Ecto neural progenitor cell (in vitro differentiated cells): ENCODE results near the gene HAGHL.

Experiments
- DNase-seq: peaks from one replicate; pipeline ENCODE4 v3.0.0-alpha.2; 2018; ENCODE audit warnings: low spot score

HAGHL gene, protein sequence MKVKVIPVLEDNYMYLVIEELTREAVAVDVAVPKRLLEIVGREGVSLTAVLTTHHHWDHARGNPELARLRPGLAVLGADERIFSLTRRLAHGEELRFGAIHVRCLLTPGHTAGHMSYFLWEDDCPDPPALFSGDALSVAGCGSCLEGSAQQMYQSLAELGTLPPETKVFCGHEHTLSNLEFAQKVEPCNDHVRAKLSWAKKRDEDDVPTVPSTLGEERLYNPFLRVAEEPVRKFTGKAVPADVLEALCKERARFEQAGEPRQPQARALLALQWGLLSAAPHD

DNA sequence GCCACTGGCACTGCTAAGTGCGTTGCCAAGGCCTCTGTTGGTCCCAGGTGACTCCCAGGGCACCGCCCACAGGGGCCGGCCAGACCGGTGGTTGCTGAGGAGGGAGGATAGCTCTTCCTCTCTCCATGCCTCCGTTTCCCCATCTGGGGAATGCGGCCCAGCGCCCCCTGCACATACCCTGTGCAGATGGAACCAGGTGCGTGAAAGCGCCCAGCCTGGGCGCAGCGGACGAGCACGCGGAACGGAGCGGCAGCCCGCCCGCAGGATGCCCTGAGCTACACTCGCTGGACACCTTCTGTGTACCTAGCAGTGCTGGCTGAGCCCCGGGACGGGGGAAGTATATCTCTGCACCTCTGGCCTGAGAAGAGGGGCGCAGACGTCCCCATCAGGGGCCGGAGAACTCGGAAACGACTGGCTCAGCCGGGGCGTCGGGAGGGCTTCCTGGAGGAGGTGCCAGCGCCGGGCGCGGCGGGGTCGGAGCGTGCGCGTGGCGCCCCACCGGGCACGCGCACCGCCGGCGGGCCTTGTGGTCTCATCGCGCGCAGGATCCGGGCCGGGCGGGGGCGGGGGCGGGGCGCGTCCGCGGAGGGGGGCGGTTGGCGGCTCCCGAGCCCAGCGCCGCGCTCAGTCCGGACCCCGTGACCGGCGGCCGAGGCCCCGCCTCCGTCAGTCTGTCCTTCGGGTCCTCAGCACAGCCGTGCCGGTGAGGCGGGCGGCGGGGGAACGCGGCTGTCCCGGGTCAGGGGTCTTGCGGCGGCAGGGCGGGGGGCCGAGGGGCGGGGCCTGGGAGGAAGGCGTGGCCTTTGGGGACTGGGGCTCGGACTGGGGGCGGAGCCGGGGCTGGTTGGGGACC is at the start of gene HAGHL, which contains the start of gene CCDC78:
Gene HAGHL (plus strand): TSS at position 669 of the 853 bp plus-strand sequence. CDS start 404 bp downstream, outside the sequence.
Gene CCDC78 (minus strand): TSS at position 6 of the 853 bp plus-strand sequence. CDS start 76 bp downstream, outside the sequence.
- DNase-seq, result peak; percentile 85

DNA sequence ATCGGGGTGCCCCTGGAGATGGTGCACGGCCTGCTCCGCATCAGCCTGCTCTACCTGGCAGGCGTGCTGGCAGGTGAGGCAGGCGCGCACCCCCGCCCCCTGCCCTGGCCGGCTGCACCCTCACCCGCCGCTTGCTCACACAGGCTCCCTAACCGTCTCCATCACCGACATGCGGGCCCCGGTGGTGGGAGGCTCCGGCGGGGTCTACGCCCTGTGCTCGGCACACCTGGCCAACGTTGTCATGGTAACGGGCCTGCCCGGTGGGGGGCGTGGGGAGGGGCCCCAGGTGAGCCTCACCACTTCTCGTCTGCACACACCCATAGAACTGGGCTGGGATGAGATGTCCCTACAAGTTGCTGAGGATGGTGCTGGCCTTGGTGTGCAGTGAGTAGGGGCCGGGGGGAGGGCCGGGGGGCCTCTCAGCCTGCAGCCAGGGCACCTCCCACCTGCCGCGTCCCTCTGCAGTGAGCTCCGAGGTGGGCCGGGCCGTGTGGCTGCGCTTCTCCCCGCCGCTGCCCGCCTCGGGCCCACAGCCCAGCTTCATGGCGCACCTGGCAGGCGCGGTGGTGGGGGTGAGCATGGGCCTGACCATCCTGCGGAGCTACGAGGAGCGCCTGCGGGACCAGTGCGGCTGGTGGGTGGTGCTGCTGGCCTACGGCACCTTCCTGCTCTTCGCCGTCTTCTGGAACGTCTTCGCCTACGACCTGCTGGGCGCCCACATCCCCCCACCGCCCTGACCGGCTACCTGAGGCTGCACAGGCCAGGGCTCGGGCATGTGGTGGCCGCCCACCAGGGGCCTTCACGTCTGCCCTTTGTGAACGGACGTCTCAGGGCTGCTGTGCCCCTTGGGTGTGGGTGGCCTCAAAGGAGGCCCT is 49.4 kb upstream of the HAGHL start:
- DNase-seq, result no peak

DNA sequence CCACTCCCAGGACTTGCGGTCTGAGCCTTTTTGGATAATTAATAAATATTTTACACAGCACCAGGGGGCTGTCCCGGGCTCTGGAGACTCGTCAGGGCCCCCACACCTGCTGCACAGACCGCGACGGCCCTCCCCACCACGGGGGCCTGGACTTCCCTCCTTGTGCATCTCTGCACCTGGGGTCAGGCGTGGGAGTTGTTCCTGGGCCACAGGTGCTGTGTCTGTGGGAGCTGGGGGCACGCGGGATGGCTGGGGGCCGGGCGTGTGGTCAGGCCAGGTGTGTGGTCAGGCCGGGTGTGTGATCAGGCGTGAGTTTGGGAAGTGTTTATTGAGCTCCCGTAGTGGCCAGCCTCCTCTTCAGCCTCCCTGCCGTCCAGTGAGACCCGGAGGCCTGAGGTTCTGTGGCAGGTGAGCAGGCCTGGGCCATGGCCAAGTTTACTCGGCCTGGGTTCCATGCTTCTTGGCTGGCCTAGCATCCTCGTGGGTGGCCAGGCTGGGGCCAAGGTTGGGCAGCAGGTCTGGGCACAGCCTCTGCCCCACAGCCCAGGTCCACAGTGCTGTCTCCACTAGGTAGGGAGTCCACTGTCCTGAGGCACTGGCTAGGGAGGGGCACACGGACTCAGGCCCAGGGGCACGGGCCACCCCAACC is 48.6 kb upstream of the HAGHL start:
- no peak for DNase-seq

DNA sequence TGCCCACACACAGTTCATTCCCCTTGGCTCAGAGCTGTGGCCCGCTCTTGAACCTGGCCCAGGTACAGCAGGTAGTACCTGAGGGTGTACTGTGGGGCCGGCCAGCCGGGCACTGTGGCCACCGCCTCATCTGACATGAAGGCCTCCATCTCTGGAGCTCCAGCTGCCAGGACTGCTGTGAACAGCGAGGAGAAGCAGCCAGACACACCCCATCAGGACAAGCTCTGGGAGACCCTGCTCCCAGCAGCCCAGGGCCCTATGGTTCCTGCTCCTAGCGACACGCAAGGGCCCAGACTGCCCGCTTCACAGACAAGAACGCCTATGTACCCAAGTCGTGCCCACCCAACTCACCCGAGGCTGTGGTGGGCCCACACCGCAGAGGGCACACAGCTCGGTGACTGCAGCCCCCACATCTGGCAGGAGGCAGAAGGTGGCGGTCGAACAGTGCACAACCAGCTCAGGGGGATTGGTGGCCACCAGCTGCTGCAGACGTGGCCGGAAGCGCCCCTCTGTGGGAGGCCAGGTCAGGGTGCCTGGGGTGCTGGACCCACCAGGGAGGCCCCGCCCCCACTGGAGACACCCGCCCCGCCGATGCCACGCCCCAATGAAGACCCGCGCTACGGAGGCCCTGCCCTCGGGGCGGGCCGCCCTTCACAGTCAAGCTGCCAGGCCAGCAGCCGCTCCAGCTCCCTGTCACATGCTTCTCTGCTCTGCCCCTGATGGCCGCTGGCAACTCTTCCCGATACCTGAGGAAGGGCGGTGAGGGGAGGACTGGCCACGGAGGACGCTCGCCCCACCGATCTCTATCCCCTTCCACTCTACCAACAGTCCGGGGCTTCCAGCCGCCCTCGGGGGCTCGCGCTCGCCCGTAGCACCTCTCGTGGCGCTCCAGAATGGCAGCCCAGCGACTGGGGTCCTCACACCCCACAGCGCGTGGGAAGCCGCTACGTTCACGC is 47.8 kb upstream of the HAGHL start:
- peak; percentile 85 for DNase-seq

DNA sequence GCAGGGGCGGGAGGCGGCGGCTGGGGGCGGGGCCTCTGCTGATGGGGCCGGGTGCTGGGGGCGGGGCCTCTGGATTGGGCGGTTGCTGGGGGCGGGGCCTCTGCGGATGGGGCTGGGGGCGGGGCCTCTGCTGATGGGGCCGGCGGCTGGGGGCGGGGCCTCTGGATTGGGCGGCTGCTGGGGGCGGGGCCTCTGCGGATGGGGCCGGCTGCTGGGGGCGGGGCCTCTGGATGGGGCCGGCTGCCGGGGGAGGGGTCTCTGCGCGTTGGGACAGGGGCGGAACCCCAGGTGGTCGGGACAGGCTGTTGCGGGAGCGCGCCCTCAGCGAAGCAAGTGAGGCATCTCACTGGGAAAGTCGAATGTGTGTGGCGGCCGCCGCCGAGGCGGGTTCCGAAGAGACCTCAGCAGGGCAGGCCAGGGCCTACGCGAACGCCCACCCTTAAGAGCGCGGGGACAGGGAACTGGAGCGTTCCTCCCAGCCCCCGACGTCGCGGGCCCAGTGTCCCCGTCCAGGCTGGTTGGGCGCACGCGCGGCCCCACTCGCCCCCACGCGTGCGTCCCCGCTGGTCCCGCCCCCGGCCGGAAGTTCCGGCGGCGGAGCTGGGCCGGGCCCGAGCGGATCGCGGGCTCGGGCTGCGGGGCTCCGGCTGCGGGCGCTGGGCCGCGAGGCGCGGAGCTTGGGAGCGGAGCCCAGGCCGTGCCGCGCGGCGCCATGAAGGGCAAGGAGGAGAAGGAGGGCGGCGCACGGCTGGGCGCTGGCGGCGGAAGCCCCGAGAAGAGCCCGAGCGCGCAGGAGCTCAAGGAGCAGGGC is 46.9 kb upstream of the HAGHL start, which contains the start of gene STUB1:
Gene STUB1 (plus strand): TSS at position 597 of the 811 bp plus-strand sequence. CDS start 116 bp downstream, at position 713.
- peak; percentile 98 for DNase-seq

DNA sequence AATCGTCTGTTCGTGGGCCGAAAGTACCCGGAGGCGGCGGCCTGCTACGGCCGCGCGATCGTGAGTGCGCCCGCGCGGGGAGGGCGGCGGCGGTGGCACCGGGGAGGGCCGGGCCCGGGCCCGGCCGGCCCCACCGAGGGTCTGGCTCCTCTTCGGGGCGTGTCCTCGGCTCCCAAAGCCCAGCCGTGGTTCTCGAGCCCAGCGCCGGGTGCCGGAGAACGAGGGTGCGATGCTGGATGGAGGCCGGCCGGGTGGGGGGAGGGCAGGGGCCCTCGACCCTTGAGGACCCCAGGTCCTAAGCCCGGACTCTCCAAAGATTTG is 46.3 kb upstream of the HAGHL start:
- DNase-seq, result no peak

DNA sequence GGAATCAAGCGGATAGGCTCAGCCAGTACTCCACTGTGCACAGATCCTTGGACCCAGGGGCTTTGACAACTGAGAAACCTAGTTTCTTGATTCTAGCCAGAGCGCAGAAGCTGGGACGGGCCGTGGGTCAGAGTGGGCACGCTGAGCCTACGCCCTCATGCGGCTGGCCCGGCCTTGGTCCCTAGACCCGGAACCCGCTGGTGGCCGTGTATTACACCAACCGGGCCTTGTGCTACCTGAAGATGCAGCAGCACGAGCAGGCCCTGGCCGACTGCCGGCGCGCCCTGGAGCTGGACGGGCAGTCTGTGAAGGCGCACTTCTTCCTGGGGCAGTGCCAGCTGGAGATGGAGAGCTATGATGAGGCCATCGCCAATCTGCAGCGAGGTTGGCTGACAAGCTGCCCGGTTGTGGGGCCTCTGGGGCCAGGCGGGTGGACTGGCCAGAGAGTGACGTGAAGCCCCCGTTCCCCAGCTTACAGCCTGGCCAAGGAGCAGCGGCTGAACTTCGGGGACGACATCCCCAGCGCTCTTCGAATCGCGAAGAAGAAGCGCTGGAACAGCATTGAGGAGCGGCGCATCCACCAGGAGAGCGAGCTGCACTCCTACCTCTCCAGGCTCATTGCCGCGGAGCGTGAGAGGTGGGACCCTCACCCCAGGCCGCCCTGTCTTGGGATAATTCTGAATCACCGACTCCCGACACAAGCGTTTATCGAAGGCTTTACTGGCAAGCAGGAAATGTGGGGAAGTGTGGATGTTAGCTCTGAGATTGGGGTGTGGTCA is 45.8 kb upstream of the HAGHL start:
- peak; percentile 68 for DNase-seq

DNA sequence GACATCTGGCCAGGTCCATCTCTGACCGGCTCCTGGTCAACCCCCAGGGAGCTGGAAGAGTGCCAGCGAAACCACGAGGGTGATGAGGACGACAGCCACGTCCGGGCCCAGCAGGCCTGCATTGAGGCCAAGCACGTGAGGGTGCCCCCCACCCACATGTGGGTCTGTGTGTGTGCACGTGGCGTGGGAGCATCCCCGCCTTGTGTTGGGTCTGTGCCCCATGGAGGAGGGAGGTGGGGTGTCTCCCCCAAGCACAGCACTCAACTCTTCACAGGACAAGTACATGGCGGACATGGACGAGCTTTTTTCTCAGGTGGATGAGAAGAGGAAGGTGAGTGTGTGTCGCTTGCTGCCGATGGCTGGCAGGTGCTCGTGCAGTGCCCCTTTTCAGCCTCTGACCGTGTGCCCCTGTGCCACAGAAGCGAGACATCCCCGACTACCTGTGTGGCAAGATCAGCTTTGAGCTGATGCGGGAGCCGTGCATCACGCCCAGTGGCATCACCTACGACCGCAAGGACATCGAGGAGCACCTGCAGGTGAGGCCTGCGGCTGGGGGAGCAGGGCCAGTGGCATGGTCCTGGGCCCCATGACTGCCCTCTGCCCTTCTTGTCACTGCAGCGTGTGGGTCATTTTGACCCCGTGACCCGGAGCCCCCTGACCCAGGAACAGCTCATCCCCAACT is 45.0 kb upstream of the HAGHL start:
- no peak for DNase-seq

DNA sequence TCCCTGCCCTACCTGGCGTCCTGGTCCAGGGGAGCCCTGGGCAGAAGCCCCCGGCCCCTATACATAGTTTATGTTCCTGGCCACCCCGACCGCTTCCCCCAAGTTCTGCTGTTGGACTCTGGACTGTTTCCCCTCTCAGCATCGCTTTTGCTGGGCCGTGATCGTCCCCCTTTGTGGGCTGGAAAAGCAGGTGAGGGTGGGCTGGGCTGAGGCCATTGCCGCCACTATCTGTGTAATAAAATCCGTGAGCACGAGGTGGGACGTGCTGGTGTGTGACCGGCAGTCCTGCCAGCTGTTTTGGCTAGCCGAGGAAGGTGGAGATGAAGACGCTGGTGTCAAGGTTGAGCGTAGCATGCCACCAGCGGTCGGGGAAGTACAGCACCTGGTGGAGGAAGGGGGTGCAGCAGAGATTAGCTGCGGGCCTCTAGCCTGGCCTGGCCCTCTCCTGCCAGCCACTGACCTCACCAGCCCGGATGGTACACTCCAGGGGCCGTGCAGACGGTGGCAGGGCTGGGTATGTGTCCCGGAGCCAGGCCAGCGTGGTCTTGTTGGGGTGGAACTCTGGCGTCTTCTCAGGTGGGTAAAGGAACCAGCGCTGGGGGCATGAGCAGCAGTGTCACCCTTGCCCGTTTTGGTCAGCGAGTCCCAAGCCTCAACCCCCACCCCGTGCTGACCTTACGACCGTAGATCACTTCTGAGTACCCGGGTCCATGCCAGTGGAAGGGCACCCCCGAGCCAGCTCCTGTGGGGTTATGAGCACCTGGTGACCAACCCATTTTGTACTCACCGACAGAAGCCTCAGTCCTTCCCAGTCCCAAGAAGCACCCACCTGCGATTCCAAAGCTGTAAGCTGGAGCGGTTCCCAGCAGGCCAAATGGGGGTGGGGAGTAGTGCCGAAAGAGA is 44.2 kb upstream of the HAGHL start:
- no peak for DNase-seq

DNA sequence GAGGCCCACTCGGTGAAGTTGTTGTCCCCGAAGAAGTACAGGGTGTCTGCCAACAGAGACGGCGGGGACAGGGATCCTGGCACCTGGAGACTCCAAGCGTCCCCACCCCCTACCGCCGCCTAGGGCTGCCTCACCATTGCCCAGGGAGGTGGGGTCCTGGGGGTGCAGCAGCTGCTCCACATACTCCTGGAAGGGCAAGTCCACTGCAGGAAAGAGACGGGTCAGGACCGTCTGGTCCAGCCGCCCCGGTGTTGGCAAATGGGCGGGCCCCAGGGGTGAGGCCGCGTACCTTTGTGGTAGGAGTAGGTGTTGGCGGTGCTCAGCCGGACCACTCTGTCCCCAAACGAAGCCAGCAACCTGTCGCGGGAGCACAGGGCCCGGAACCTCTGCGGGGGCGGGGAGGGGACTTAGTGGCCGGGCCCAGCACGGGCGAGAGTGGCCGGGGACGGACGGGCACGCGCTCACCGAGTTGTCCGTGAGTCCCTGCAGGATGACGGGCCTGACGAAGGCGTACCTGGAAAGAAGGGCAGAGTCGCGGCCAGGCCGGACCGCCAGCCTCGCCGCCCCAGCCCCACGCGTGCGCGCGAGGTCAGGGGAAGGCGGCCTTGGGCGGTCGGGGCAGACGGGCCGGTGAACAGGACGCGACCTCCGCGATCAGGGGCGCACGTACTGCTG is 43.4 kb upstream of the HAGHL start:
- DNase-seq, result no peak

DNA sequence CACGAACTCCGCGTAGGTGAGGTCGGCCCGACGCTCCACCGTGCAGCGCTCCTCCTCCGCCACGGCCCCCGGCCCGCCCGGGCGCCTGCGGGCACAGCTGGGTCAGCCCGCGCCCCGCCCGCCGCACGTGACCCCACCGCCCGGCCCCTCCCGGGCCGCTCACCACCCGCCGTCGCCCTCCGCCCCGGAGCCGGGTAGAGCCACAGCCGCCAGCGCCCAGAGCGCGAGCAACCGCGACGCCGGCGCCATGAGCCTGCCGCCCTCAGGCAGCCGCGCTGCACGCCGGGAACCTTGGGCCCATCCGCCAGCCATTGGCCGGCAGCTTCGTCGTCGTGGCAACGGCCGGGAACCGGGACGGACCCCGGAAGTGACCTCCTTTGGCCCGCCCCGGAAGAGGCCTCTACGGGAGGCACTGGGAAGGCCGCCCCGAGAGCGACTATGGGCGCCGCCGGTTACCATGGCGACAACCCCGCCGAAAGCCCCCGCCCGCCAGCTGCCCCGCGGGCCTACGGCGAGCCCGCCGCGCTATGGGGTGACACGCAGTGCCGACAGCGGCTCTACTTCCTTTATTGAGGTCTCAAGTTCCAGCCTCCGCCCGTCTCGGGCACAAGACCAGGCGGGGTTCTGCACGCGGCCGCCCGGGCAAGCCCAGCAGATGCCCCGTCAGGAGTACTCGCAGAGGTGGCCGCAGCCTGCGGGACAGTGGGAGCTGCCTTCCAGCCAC is 42.7 kb upstream of the HAGHL start, which contains the start of gene JMJD8:
Gene JMJD8 (minus strand): TSS at position 264 of the 724 bp plus-strand sequence. CDS start 15 bp downstream, at position 249.
- DNase-seq, result peak; percentile 97

DNA sequence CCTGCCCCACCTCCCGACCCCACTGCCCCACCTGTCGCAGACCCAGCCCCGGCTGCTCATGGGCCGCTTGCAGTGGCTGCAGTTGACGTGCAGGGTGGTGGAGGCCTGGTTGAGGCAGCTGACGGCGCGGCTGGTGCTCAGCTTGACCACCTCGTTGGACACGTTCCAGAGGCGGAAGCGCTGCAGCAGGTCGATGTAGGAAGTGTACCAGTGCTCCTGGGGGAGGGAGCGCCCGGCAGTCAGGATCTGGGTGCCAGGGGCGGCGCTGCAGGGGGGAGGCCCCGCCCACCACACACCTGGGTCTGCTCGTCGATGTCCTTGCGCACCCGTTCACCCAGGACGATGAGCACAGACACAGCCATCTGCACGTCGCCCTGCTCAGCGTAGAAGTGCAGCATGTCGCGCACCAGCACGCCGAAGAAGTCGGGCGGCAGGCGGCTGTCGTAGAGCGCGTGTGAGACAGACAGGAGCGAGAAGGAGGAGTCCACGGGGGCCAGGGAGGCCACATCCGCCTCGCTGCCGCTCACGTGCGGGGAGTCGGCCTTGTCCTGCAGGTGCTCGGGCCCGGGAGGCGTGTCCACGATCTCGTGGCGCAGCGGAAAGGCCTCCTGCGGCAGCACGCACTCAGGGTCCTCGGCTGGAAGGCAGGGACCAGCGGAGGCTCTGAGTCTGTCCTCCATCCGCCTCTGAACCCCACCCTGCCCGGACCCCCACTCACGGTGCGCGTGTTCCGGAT is 41.8 kb upstream of the HAGHL start:
- no peak for DNase-seq

DNA sequence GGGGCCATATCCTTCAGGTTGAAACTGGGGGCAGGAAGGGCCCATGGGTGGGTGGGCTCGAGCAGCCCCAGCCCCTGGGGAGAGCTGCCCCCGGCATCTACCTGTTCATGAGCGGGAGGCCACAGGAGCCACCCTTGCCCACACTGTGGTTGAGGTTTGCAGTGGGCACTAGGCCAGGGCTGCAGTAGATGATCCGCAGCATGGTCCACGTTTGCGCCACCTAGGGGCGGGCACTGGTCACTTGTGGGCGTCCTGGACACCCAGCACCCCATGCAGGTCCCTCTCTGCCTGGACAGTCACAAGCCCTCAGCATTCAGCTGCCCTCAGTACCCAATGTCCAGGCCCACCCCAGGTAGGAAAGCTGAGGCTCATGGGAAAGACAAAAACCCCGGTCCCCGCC is 40.9 kb upstream of the HAGHL start:
- peak; percentile 74 for DNase-seq

DNA sequence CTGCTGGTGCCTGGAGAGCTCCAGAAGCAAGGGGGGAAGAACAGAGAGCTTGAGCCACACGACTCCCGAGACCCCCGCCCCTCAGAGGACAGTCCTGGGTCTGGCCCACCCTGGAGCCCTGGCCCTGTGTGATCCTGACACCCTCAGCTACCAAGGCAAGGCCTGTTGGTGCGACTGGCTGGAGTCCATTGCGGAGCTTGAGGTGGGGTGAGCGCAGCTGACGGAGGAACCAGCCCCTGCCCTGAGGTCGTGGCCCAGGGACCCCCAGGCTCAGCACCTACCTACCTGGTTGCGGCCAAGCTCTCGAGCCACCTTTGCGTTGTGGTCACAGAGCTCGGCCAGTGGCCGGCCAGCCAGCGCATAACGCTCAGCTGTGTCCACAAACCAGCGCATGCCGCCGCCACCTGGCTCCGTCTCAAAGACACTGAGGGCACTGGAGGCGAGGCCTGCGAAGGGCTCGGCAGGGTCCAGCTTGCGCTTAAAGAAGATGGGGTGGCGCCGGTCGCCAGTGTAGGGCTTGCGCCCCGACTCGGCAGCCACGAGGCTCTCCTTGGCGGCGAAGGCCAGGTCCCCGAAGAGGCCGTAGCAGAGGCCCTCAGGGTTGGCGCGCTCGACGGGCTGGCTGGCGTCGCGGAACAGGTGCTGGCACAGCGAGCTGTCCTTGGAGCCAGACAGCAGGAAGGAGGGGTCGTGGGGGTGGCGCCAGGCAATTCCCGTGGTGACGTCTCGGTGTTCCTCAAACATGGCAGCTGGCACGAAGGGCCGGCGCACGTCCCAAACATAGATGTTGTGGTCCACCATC is 40.2 kb upstream of the HAGHL start:
- no peak for DNase-seq
